ENCODE data around the gene CBFA2T3. TPM values are rescaled to one million over a fixed set of nuclear protein-coding genes. Genes with fewer than 3 reads are reported as not detected.

Gene CBFA2T3
- total and polyA plus RNA-seq, 2 donors (not counting 1 experiment from before 2014, with no cell fraction given): 40.8 to 58.3 TPM

- Histone ChIP-seq H2AFZ (ENCODE audit: insufficient read depth, low read depth, low read length, poor library complexity, severe bottlenecking) (no peak overlapping the region), H3K27me3 (replicated peaks in 1 of 4; ENCODE audit: control extremely low read depth in 1 of 4, control insufficient read depth in 3 of 4, insufficient read depth in 4 of 4, low read length in 3 of 4) (no peaks in the 10 kb centered on the region), H3K27ac (ENCODE audit: low read length in 2 of 2) (no peak overlapping the region), H3K9ac (ENCODE audit: low read length) (no peak overlapping the region), H3K4me2 (replicated peaks; ENCODE audit: low read depth, low read length, poor library complexity, severe bottlenecking) (no peak overlapping the region), H3K79me2 (ENCODE audit: control insufficient read depth, insufficient read depth, low read length) (no peaks in the 10 kb centered on the region), H3K4me3 (ENCODE audit: control extremely low read depth in 1 of 5, extremely low read depth in 1 of 5, insufficient read depth in 1 of 5, low read depth in 2 of 5, low read length in 4 of 5) (no peak overlapping the region), H3K4me1 (ENCODE audit: control insufficient read depth in 2 of 2, insufficient read depth in 2 of 2, low read length in 2 of 2) (no peaks in the 10 kb centered on the region), H3K9me3 (ENCODE audit: control extremely low read depth in 1 of 3, control insufficient read depth in 2 of 3, insufficient read depth in 1 of 3, low read length in 2 of 3) (no peaks in the 10 kb centered on the region), H4K20me1 (ENCODE audit: control insufficient read depth, insufficient read depth, low read length, poor library complexity, severe bottlenecking) (no peaks in the 10 kb centered on the region), H3K36me3 (replicated peaks in 1 of 2; ENCODE audit: control extremely low read depth in 1 of 2, control insufficient read depth in 1 of 2, extremely low read depth in 1 of 2, insufficient read depth in 2 of 2, low read length in 1 of 2) (peaks cover 0 to 11% of the 10 kb centered on the region in 2 experiments)
- H3K4me1 Mint-ChIP-seq: peaks cover 2% of the 10 kb centered on the region
- no peak for ATAC-seq (ENCODE audit: low read depth)
- intact Hi-C loops (cut with micrococcal nuclease): no loop called here
- TF ChIP-seq CTCF (IDR thresholded peaks at IDR 0.05): no peak
- TF ChIP-seq EZH2 (IDR thresholded peaks at IDR 0.05; ENCODE audit: borderline replicate concordance, insufficient read depth, low read depth, low read length, poor library complexity, severe bottlenecking): no peak
- no peaks in the 10 kb centered on the region for H3K27me3 Mint-ChIP-seq
- H3K27ac Mint-ChIP-seq: no peak overlapping the region
- no peaks in the 10 kb centered on the region for H3K9me3 Mint-ChIP-seq (ENCODE audit: insufficient read depth)
- ChIA-PET CTCF (no interaction called here), POLR2A (interaction anchor here (0.7 kb wide), 1 partner anchor 345 kb away, joined by 4 read pairs; no protein-coding TSS in a partner anchor)
- 61% methylated on average over 20 of the region's 33 CpGs for WGBS (ENCODE audit: insufficient coverage)
- no peak overlapping the region for H3K4me3 Mint-ChIP-seq
- DNase-seq: no peak
Observed at GRCh38 chr16:88835818-88836217, 141.2 kb downstream of the CBFA2T3 start.

GRCh38 chr16:88835383-88835782 is 141.6 kb downstream of the CBFA2T3 start:
- peaks cover 0 to 10% of the 10 kb centered on the region in 2 experiments for H3K36me3 ChIP-seq (replicated peaks in 1 of 2; ENCODE audit: control extremely low read depth in 1 of 2, control insufficient read depth in 1 of 2, extremely low read depth in 1 of 2, insufficient read depth in 2 of 2, low read length in 1 of 2)
- TF ChIP-seq CTCF (IDR thresholded peaks at IDR 0.05) (no peak), EZH2 (IDR thresholded peaks at IDR 0.05; ENCODE audit: borderline replicate concordance, insufficient read depth, low read depth, low read length, poor library complexity, severe bottlenecking) (no peak)
- Mint-ChIP-seq H3K27me3 (no peaks in the 10 kb centered on the region), H3K4me3 (no peak overlapping the region), H3K4me1 (peaks cover 2% of the 10 kb centered on the region), H3K27ac (no peak overlapping the region), H3K9me3 (ENCODE audit: insufficient read depth) (no peaks in the 10 kb centered on the region)
- no peak overlapping the region for H3K4me3 ChIP-seq (ENCODE audit: control extremely low read depth in 1 of 5, extremely low read depth in 1 of 5, insufficient read depth in 1 of 5, low read depth in 2 of 5, low read length in 4 of 5)
- no peaks in the 10 kb centered on the region for H3K9me3 ChIP-seq (ENCODE audit: control extremely low read depth in 1 of 3, control insufficient read depth in 2 of 3, insufficient read depth in 1 of 3, low read length in 2 of 3)
- ChIA-PET CTCF (no interaction called here), POLR2A (no interaction called here)
- no peaks in the 10 kb centered on the region for H3K79me2 ChIP-seq (ENCODE audit: control insufficient read depth, insufficient read depth, low read length)
- intact Hi-C loops (cut with micrococcal nuclease): no loop called here
- DNase-seq: no peak
- H3K4me1 ChIP-seq (ENCODE audit: control insufficient read depth in 2 of 2, insufficient read depth in 2 of 2, low read length in 2 of 2): no peaks in the 10 kb centered on the region
- no peaks in the 10 kb centered on the region for H3K27me3 ChIP-seq (replicated peaks in 1 of 4; ENCODE audit: control extremely low read depth in 1 of 4, control insufficient read depth in 3 of 4, insufficient read depth in 4 of 4, low read length in 3 of 4)
- no peak overlapping the region for H3K27ac ChIP-seq (ENCODE audit: low read length in 2 of 2)
- no peak for ATAC-seq (ENCODE audit: low read depth)
- H3K4me2 ChIP-seq (replicated peaks; ENCODE audit: low read depth, low read length, poor library complexity, severe bottlenecking): no peak overlapping the region
- H3K9ac ChIP-seq (ENCODE audit: low read length): no peak overlapping the region
- H4K20me1 ChIP-seq (ENCODE audit: control insufficient read depth, insufficient read depth, low read length, poor library complexity, severe bottlenecking): no peaks in the 10 kb centered on the region
- H2AFZ ChIP-seq (ENCODE audit: insufficient read depth, low read depth, low read length, poor library complexity, severe bottlenecking): no peak overlapping the region
- 92% methylated on average over 11 of the region's 11 CpGs for WGBS (ENCODE audit: insufficient coverage)

Data from B cell (primary cell).